Measurements from ENCODE around the gene ALG12.

Gene ALG12

GRCh38 chr22:49911881-49912625, 6.2 kb downstream of the ALG12 start:
- no peak for DNase-seq (ENCODE audit: low read depth)

- DNase-seq (ENCODE audit: low read depth): no peak
Measured at GRCh38 chr22:49910229-49911155, 7.7 kb downstream of the ALG12 start.

GRCh38 chr22:49909476-49910205, 8.6 kb downstream of the ALG12 start:
- DNase-seq (ENCODE audit: low read depth): no peak

GRCh38 chr22:49907807-49908206, 10.4 kb downstream of the ALG12 start:
- no peak for DNase-seq (ENCODE audit: low read depth)

GRCh38 chr22:49906799-49907290, 11.4 kb downstream of the ALG12 start:
- DNase-seq (ENCODE audit: low read depth): no peak

- DNase-seq (ENCODE audit: low read depth): no peak
Measured at GRCh38 chr22:49906071-49906798, 12.0 kb downstream of the ALG12 start.

- no peak for DNase-seq (ENCODE audit: low read depth)
Measured at GRCh38 chr22:49905465-49905864, 12.8 kb downstream of the ALG12 start.

GRCh38 chr22:49904040-49904369, 14.2 kb downstream of the ALG12 start:
- no peak for DNase-seq (ENCODE audit: low read depth)

- no peak for DNase-seq (ENCODE audit: low read depth)
Measured at GRCh38 chr22:49903322-49904039, 14.8 kb downstream of the ALG12 start.

- DNase-seq (ENCODE audit: low read depth): no peak
Measured at GRCh38 chr22:49901457-49901856, 16.8 kb downstream of the ALG12 start.

GRCh38 chr22:49900441-49901230, 17.6 kb downstream of the ALG12 start:
- no peak for DNase-seq (ENCODE audit: low read depth)

- no peak for DNase-seq (ENCODE audit: low read depth)
Measured at GRCh38 chr22:49899530-49899929, 18.7 kb downstream of the ALG12 start.

- DNase-seq (ENCODE audit: low read depth): no peak
Measured at GRCh38 chr22:49897015-49897684, 21.1 kb downstream of the ALG12 start.

- DNase-seq (ENCODE audit: low read depth): no peak
Measured at GRCh38 chr22:49896201-49896600, 22.0 kb downstream of the ALG12 start.

GRCh38 chr22:49894322-49895054, 23.8 kb downstream of the ALG12 start:
- DNase-seq (ENCODE audit: low read depth): no peak

GRCh38 chr22:49893025-49893424, 25.2 kb downstream of the ALG12 start:
- no peak for DNase-seq (ENCODE audit: low read depth)

GRCh38 chr22:49892226-49892899, 25.9 kb downstream of the ALG12 start:
- DNase-seq (ENCODE audit: low read depth): no peak

- DNase-seq (ENCODE audit: low read depth): no peak
Measured at GRCh38 chr22:49889071-49889470, 29.2 kb downstream of the ALG12 start.
